HL-60 (cell line): ENCODE measurements around the gene BLVRA.

ENCODE experiments used
- GABPA ChIP-seq: IDR thresholded peaks from 2 replicates; pipeline ENCODE4 v1.6.1; 2012; ENCODE audit warnings: low read depth
- POLR2AphosphoS5 ChIP-seq: IDR thresholded peaks from 2 replicates; pipeline ENCODE4 v1.6.1; 2012; ENCODE audit warnings: low read depth
- REST ChIP-seq: IDR thresholded peaks from 2 replicates; pipeline ENCODE4 v1.6.1; 2012; ENCODE audit warnings: low read depth; ENCODE audit not compliant: insufficient replicate concordance
- TF ChIP-seq, protein P1 (sequence below): IDR thresholded peaks from one replicate; pipeline ENCODE4 v1.5.1; 2011; ENCODE audit warnings: low read length, control low read depth, inconsistent platforms; ENCODE audit not compliant: insufficient read depth

DNA sequence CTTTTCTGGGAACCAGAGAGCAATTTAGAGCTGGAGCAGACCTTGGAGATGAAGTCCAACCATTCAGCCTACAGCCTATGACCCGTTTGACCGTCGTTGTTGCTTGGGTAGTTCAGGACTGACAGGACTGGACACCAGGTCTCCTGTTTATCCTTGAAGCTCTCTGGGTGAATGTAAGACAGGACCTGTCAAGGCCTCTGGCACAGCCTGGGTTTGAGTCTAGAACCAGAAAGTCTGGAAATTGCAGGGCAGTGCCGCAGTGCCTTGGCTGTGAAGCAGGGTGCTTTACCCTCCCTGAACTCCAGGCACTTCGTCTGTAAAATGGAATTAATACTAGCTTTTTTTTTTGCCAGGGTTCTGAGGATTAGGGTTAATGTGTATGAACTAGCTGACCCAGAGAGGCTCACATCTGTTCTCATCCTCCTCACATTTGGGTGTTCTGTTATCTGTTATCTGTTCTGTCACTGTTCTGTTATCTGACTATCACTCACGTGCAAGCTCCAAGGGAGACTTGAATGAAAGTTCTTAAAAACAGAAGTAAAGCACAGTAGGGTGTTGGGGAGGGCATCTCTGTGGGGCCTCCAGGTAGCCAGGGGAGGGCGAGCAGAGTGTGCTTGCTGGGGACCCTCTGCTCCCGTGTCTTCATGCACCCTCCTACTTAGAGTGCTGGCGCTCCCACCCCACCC, 9.9 kb downstream of the BLVRA start:
- TF ChIP-seq POLR2AphosphoS5, result no peak
- TF ChIP-seq, protein P1, sequence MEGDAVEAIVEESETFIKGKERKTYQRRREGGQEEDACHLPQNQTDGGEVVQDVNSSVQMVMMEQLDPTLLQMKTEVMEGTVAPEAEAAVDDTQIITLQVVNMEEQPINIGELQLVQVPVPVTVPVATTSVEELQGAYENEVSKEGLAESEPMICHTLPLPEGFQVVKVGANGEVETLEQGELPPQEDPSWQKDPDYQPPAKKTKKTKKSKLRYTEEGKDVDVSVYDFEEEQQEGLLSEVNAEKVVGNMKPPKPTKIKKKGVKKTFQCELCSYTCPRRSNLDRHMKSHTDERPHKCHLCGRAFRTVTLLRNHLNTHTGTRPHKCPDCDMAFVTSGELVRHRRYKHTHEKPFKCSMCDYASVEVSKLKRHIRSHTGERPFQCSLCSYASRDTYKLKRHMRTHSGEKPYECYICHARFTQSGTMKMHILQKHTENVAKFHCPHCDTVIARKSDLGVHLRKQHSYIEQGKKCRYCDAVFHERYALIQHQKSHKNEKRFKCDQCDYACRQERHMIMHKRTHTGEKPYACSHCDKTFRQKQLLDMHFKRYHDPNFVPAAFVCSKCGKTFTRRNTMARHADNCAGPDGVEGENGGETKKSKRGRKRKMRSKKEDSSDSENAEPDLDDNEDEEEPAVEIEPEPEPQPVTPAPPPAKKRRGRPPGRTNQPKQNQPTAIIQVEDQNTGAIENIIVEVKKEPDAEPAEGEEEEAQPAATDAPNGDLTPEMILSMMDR, result no peak
- no peak for TF ChIP-seq REST
- no peak for TF ChIP-seq GABPA
